Keratinocyte (primary cell): ENCODE measurements around the gene PPA2.

Experiments
- CTCF ChIP-seq, 3 experiments: IDR thresholded peaks in 1 of 3; conservative IDR thresholded peaks in 1 of 3; optimal IDR thresholded peaks in 1 of 3; 2 replicates in 2 of 3; 3 replicates in 1 of 3; pipeline versions ENCODE3 to v1.5.1; 2011; ENCODE audit warnings: low read length in 3 of 3, mild to moderate bottlenecking in 3 of 3, moderate library complexity in 2 of 3, control low read depth in 1 of 3, inconsistent platforms in 1 of 3; ENCODE audit not compliant: insufficient read depth in 2 of 3; ENCODE audit errors: extremely low read depth in 1 of 3
- EZH2 ChIP-seq: IDR thresholded peaks from one replicate; pipeline ENCODE4 v1.6.1; 2012; ENCODE audit warnings: inconsistent platforms, mild to moderate bottlenecking, low read length, moderate library complexity

GRCh38 chr4:105369988-105370387 lies 103.9 kb downstream of the PPA2 start:
- TF ChIP-seq CTCF (optimal IDR thresholded peaks at IDR 0.05 in 1 of 3, IDR thresholded peaks at IDR 0.05 in 1 of 3, conservative IDR thresholded peaks at IDR 0.05 in 1 of 3; ENCODE audit: extremely low read depth in 1 of 3, insufficient read depth in 2 of 3, low read length in 3 of 3) (no peak), EZH2 (no peak)
